HepG2 (cell line): ENCODE measurements around the gene MAP3K2. TPM values are rescaled to one million over a fixed set of nuclear protein-coding genes. Genes with fewer than 3 reads are reported as not detected.

Source experiments
- ATAC-seq: fragments of 200-7000 bp; cut with Tn5 transposase; 3 replicates; pipeline ENCODE4 v1.9.1; 2020; ENCODE audit warnings: mild to moderate bottlenecking, moderate library complexity
- BruUV-seq: library from RNA; stranded (reverse); fragments of 400-500 nt; replicated peaks from 2 replicates; lab custom pipeline; 2021; lab: Mats Ljungman, UMichigan
- CTCF ChIA-PET: fragments of 300-600 bp; formaldehyde crosslinking; extraction: SDS; loops from one replicate; lab custom pipeline; 2021; ENCODE audit warnings: low total read pairs, inconsistent platforms, low intra/inter-chr PET ratio; lab: Yijun Ruan, JAX
- POLR2A ChIA-PET: fragments of 350-600 bp; sonication (Branson Sonifier 250); formaldehyde crosslinking; loops from one replicate; lab custom pipeline; 2020; ENCODE audit warnings: antibody characterized with exemption, inconsistent platforms; lab: Yijun Ruan, JAX
- DNase-seq: peaks from one replicate; pipeline ENCODE4 v3.0.0-alpha.2; 2015; ENCODE audit warnings: low spot score
- FAIRE-seq: peaks from 3 replicates; lab custom pipeline; 2011; peaks lifted over from hg19 to GRCh38; lab: Jason Lieb, UNC
- H2AFZ ChIP-seq: one replicate; pipeline ENCODE4 v1.6.1; 2011; ENCODE audit warnings: low read length, inconsistent platforms
- H3K27ac ChIP-seq: fragments of 300-600 bp; 3 replicates; pipeline ENCODE4 v1.8.0; 2011; ENCODE audit warnings: mixed run types, mild to moderate bottlenecking, mixed read lengths, low read length, inconsistent platforms; ENCODE audit not compliant: insufficient read depth; ENCODE audit errors: extremely low read length
- H3K27me3 ChIP-seq, 2 experiments: fragments of 200-600 bp in 1 of 2; 2 replicates in 1 of 2; 3 replicates in 1 of 2; pipeline versions ENCODE4 v1.6.0 to v1.8.0; 2011; ENCODE audit warnings: low read length in 2 of 2, mild to moderate bottlenecking in 2 of 2, moderate library complexity in 2 of 2, inconsistent platforms in 1 of 2; ENCODE audit not compliant: insufficient read depth in 2 of 2, control insufficient read depth in 1 of 2
- H3K36me3 ChIP-seq, 2 experiments: fragments of 200-600 bp in 1 of 2; replicated peaks in 1 of 2; 2 replicates in 1 of 2; 3 replicates in 1 of 2; pipeline versions ENCODE4 v1.5.1 to v1.8.0; 2011; ENCODE audit warnings: low read length in 2 of 2, inconsistent platforms in 1 of 2; ENCODE audit not compliant: insufficient read depth in 2 of 2, control insufficient read depth in 1 of 2
- H3K4me1 ChIP-seq: 2 replicates; pipeline ENCODE4 v1.5.1; 2012; ENCODE audit warnings: low read length, inconsistent platforms; ENCODE audit not compliant: insufficient read depth
- H3K4me2 ChIP-seq: 2 replicates; pipeline ENCODE4 v1.6.0; 2011; ENCODE audit warnings: low read depth, low read length, inconsistent platforms
- H3K4me3 ChIP-seq, 3 experiments: fragments of 200-600 bp in 1 of 3; sonication (generic), shearing (Covaris generic) in 1 of 3; replicated peaks in 1 of 3; 2 replicates each; pipeline ENCODE4 v1.5.1; 2011 to 2016; ENCODE audit warnings: low read length in 3 of 3, inconsistent platforms in 2 of 3, low read depth in 2 of 3, mild to moderate bottlenecking in 2 of 3, control low read depth in 1 of 3, mixed read lengths in 1 of 3; ENCODE audit not compliant: insufficient read depth in 1 of 3
- H3K79me2 ChIP-seq: one replicate; pipeline ENCODE4 v1.6.1; 2011; ENCODE audit warnings: low read length, inconsistent platforms; ENCODE audit not compliant: insufficient read depth
- H3K9ac ChIP-seq: 2 replicates; pipeline ENCODE4 v1.6.0; 2011; ENCODE audit warnings: mild to moderate bottlenecking, low read depth, low read length, inconsistent platforms; ENCODE audit not compliant: insufficient read depth
- H3K9me3 ChIP-seq: 2 replicates; pipeline ENCODE4 v1.5.1; 2012; ENCODE audit warnings: mild to moderate bottlenecking, low read length
- H4K20me1 ChIP-seq: 2 replicates; pipeline ENCODE4 v1.6.0; 2011; ENCODE audit warnings: inconsistent platforms, mild to moderate bottlenecking, low read length, moderate library complexity; ENCODE audit not compliant: insufficient read depth
- CHD4 ChIP-seq: fragments of 200-600 bp; sonication (generic); IDR thresholded peaks from 2 replicates; pipeline ENCODE4 v1.7.0; 2017; ENCODE audit warnings: mild to moderate bottlenecking, low read length, borderline replicate concordance
- EP300 ChIP-seq, 3 experiments: sonication (generic) in 1 of 3; formaldehyde crosslinking in 1 of 3; IDR thresholded peaks; 2 replicates each; pipeline versions ENCODE4 v1.5.1 to v1.6.1; 2011 to 2020; ENCODE audit warnings: low read depth in 2 of 3, low read length in 2 of 3, borderline replicate concordance in 1 of 3, improper control_type of control experiment in 1 of 3, mild to moderate bottlenecking in 1 of 3, missing genetic modification reagents in 1 of 3, moderate library complexity in 1 of 3
- HOXA3 ChIP-seq: sonication (generic); formaldehyde crosslinking; IDR thresholded peaks from 2 replicates; pipeline ENCODE4 v1.5.0; 2020; ENCODE audit warnings: missing genetic modification reagents
- KDM5B ChIP-seq: sonication (generic); formaldehyde crosslinking; IDR thresholded peaks from 2 replicates; pipeline ENCODE4 v1.4.0; 2020; ENCODE audit warnings: missing genetic modification reagents, mild to moderate bottlenecking, borderline replicate concordance
- POLR2A ChIP-seq, 2 experiments: IDR thresholded peaks; 2 replicates each; pipeline ENCODE4 v1.6.1; 2011; ENCODE audit warnings: low read depth in 2 of 2, low read length in 2 of 2, mild to moderate bottlenecking in 1 of 2, moderate library complexity in 1 of 2; ENCODE audit not compliant: insufficient read depth in 1 of 2
- PPARG ChIP-seq: conservative IDR thresholded peaks from 2 replicates; pipeline ENCODE4 v1.6.1; 2016; ENCODE audit warnings: missing biosample characterization, missing genetic modification reagents
- RAD21 ChIP-seq: fragments of 450-650 bp; formaldehyde crosslinking; IDR thresholded peaks from 2 replicates; pipeline ENCODE4 v1.5.0; 2020; ENCODE audit warnings: mild to moderate bottlenecking
- RXRB ChIP-seq: IDR thresholded peaks from 2 replicates; pipeline ENCODE4 v1.6.1; 2016; ENCODE audit warnings: borderline replicate concordance, missing genetic modification reagents, missing compliant biosample characterization
- SIX1 ChIP-seq: sonication (generic); formaldehyde crosslinking; IDR thresholded peaks from 2 replicates; pipeline ENCODE4 v1.4.0; 2020; ENCODE audit warnings: missing genetic modification reagents, borderline replicate concordance
- YY1 ChIP-seq: IDR thresholded peaks from 2 replicates; pipeline ENCODE4 v1.6.1; 2011; ENCODE audit warnings: low read length, low read depth, moderate library complexity, mild to moderate bottlenecking; ENCODE audit not compliant: insufficient read depth, insufficient replicate concordance
- ZFX ChIP-seq: sonication (generic); formaldehyde crosslinking; IDR thresholded peaks from 2 replicates; pipeline ENCODE4 v1.4.0; 2020; ENCODE audit warnings: mild to moderate bottlenecking, low read depth, missing genetic modification reagents, moderate library complexity
- ZNF451 ChIP-seq: sonication (generic); formaldehyde crosslinking; IDR thresholded peaks from 2 replicates; pipeline ENCODE4 v1.5.0; 2020; ENCODE audit warnings: mild to moderate bottlenecking, missing genetic modification reagents
- ZNF761 ChIP-seq: sonication (generic); formaldehyde crosslinking; conservative IDR thresholded peaks from 2 replicates; pipeline ENCODE4 v1.4.0; 2020; ENCODE audit warnings: mild to moderate bottlenecking, missing genetic modification reagents
- ZNF883 ChIP-seq: sonication (generic); formaldehyde crosslinking; IDR thresholded peaks from 2 replicates; pipeline ENCODE4 v1.5.1; 2020; ENCODE audit warnings: mild to moderate bottlenecking, missing genetic modification reagents; ENCODE audit errors: not compliant biosample characterization
- WGBS: methylation state at CpG from one replicate; pipeline ENCODE4 v1.1.6; 2017; ENCODE audit warnings: low lambda C conversion rate; 5-methylcytosine and 5-hydroxymethylcytosine counted together
- in situ Hi-C: cut with HindIII; loops from 2 replicates; pipeline ENCODE4 v1.10.0; 2017; ENCODE audit warnings: low pct_unique_long_range_greater_than_20kb; ENCODE audit not compliant: extremely low pct_ligation_motif_present
- intact Hi-C: fragments of 100-400 bp; cut with micrococcal nuclease; formaldehyde crosslinking; loops from one replicate; pipeline ENCODE4 v1.10.0; 2022; ENCODE audit not compliant: unreplicated experiment
- polyA plus RNA-seq, 8 experiments: library from polyadenylated mRNA; depleted of rRNA in 3 of 8; stranded (reverse) in 7 of 8; unstranded in 1 of 8; fragments of >200 nt; fragmentation: Illumina TruSeq in 4 of 8; extraction: Trizol in 4 of 8; gene quantifications; 2 replicates each; pipeline versions ENCODE4 v1.2.1 to v1.2.3, GENCODE V29; 2011 to 2016; ENCODE audit warnings: low read depth in 4 of 8, missing spikeins in 1 of 8, mixed read lengths in 1 of 8; ENCODE audit not compliant: insufficient read depth in 1 of 8
- total RNA-seq, 5 experiments: library from RNA; depleted of rRNA; stranded (reverse); fragments of >200 nt; fragmentation: Illumina TruSeq; extraction: Trizol; gene quantifications; 2 replicates each; pipeline ENCODE4 v1.2.3, GENCODE V29; 2016; ENCODE audit warnings: low read depth in 1 of 5
- TF ChIP-seq, protein P1 (sequence below): sonication (generic); formaldehyde crosslinking; IDR thresholded peaks from 2 replicates; pipeline ENCODE4 v1.5.1; 2020; ENCODE audit warnings: mild to moderate bottlenecking, missing genetic modification reagents, moderate library complexity
- TF ChIP-seq, protein P2 (sequence below): sonication (generic); formaldehyde crosslinking; IDR thresholded peaks from 2 replicates; pipeline ENCODE4 v1.4.0; 2020; ENCODE audit warnings: missing genetic modification reagents

MAP3K2 gene
- total and polyA plus RNA-seq, 2 of the 13 experiments (the other 11 are each of a cell fraction or from before 2014, with no cell fraction given) = 12.2 to 37.2 TPM

DNA sequence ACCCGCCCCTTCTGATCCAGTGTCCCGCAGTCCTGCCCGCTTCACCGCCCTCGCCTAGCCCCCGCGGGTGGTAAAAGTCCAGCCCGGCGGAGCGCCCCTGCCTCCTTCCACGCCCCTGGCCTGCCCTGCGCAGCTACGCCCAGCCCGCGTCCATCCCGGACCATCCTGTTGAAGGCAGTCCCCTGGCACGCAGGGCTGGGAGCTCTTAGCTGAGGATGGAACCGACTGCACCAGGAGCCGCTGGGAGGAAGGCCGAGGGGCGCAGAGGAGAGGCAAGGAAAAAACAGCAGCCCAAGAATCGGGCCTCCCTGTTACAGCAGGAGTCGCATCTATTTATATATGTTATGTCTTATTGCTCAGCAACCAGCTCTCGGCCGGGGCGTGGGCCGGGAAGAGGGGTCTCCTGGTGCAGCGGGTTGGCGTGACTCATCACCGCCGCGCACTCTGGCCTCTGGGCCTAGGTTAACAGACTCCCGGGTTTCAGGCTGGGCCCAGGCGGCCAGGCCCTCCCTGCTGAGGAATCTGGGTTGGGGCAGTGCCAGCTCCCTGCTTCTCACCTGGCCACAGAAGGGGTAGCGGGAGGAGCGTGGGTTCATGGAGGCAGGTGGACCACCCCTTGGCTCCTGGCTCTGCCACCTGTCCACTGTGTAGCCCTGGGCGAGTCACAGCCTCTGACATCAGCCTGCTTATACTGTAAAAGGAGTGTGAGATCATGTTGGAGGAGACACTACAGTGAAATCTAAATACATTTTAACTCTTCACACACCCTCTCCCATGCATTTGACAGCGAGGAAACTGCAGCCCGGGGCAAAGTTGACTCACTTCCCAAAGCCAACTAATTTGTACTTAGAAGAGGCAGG, 13.4 kb upstream of the MAP3K2 start:
- in situ Hi-C loops (no loop called here), intact Hi-C loops (no loop called here)
- Histone ChIP-seq H3K27me3 (no peaks in the 10 kb centered on the region), H3K9me3 (no peaks in the 10 kb centered on the region), H3K4me1 (peaks cover 51% of the 10 kb centered on the region), H3K4me2 (peak overlapping the region; percentile 62), H3K36me3 (no peaks in the 10 kb centered on the region), H4K20me1 (no peaks in the 10 kb centered on the region), H3K9ac (peak overlapping the region; percentile 65), H3K4me3 (peak overlapping the region in 1 of 3 experiments; percentile 45; a peak in 2 of 6 replicates), H3K27ac (peak overlapping the region; percentile 6), H2AFZ (no peak overlapping the region), H3K79me2 (no peaks in the 10 kb centered on the region)
- DNase-seq (peak; percentile 61), ATAC-seq (peak; percentile 79), FAIRE-seq (no peak)
- ChIA-PET POLR2A (interaction anchor here (0.9 to 2.3 kb wide), 4 partner anchors 12 to 28 kb away, joined by 3 to 8 read pairs (median 4); no protein-coding TSS in a partner anchor), CTCF (no interaction called here)
- no TSS peak for BruUV-seq
- WGBS = 65% methylated on average over 39 of the region's 39 CpGs
- TF ChIP-seq SIX1 (CRISPR knock-in tag) (no peak), RAD21 (peak; percentile 22), POLR2A (IDR thresholded peaks at IDR 0.05; ENCODE audit: insufficient read depth in 1 of 2, low read depth in 2 of 2, low read length in 2 of 2) (peak in 1 of 2 experiments; percentile 18; a peak in 1 of 4 replicates), RXRB (0 out of 2 replicates have a peak, but pooled peaks have one; percentile 6), KDM5B (peak; percentile 47; the same call in 1 of the 2 replicates), YY1 (peak; percentile 12), EP300 (IDR thresholded peaks at IDR 0.05; ENCODE audit: low read depth in 2 of 2, low read length in 2 of 2) (peak in 1 of 2 experiments; percentile 45; a peak in 1 of 4 replicates), EP300 (CRISPR knock-in tag; IDR thresholded peaks at IDR 0.05; ENCODE audit: borderline replicate concordance) (no peak), PPARG (CRISPR knock-in tag) (no peak), ZNF883 (CRISPR knock-in tag) (peak; percentile 22), ZNF761 (no peak), ZFX (CRISPR knock-in tag) (peak; percentile 81), ZNF451 (CRISPR knock-in tag) (no peak), HOXA3 (peak; percentile 52; the same call in 1 of the 2 replicates), CHD4 (no peak)
- TF ChIP-seq, protein P1, sequence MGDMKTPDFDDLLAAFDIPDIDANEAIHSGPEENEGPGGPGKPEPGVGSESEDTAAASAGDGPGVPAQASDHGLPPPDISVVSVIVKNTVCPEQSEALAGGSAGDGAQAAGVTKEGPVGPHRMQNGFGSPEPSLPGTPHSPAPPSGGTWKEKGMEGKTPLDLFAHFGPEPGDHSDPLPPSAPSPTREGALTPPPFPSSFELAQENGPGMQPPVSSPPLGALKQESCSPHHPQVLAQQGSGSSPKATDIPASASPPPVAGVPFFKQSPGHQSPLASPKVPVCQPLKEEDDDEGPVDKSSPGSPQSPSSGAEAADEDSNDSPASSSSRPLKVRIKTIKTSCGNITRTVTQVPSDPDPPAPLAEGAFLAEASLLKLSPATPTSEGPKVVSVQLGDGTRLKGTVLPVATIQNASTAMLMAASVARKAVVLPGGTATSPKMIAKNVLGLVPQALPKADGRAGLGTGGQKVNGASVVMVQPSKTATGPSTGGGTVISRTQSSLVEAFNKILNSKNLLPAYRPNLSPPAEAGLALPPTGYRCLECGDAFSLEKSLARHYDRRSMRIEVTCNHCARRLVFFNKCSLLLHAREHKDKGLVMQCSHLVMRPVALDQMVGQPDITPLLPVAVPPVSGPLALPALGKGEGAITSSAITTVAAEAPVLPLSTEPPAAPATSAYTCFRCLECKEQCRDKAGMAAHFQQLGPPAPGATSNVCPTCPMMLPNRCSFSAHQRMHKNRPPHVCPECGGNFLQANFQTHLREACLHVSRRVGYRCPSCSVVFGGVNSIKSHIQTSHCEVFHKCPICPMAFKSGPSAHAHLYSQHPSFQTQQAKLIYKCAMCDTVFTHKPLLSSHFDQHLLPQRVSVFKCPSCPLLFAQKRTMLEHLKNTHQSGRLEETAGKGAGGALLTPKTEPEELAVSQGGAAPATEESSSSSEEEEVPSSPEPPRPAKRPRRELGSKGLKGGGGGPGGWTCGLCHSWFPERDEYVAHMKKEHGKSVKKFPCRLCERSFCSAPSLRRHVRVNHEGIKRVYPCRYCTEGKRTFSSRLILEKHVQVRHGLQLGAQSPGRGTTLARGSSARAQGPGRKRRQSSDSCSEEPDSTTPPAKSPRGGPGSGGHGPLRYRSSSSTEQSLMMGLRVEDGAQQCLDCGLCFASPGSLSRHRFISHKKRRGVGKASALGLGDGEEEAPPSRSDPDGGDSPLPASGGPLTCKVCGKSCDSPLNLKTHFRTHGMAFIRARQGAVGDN (CRISPR knock-in tag) = peak; percentile 87
- TF ChIP-seq, protein P2, sequence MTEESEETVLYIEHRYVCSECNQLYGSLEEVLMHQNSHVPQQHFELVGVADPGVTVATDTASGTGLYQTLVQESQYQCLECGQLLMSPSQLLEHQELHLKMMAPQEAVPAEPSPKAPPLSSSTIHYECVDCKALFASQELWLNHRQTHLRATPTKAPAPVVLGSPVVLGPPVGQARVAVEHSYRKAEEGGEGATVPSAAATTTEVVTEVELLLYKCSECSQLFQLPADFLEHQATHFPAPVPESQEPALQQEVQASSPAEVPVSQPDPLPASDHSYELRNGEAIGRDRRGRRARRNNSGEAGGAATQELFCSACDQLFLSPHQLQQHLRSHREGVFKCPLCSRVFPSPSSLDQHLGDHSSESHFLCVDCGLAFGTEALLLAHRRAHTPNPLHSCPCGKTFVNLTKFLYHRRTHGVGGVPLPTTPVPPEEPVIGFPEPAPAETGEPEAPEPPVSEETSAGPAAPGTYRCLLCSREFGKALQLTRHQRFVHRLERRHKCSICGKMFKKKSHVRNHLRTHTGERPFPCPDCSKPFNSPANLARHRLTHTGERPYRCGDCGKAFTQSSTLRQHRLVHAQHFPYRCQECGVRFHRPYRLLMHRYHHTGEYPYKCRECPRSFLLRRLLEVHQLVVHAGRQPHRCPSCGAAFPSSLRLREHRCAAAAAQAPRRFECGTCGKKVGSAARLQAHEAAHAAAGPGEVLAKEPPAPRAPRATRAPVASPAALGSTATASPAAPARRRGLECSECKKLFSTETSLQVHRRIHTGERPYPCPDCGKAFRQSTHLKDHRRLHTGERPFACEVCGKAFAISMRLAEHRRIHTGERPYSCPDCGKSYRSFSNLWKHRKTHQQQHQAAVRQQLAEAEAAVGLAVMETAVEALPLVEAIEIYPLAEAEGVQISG (CRISPR knock-in tag) = peak; percentile 40; the same call in 1 of the 2 replicates
